ENCODE results near the gene RAPGEF2.

The RAPGEF2 gene

DNA sequence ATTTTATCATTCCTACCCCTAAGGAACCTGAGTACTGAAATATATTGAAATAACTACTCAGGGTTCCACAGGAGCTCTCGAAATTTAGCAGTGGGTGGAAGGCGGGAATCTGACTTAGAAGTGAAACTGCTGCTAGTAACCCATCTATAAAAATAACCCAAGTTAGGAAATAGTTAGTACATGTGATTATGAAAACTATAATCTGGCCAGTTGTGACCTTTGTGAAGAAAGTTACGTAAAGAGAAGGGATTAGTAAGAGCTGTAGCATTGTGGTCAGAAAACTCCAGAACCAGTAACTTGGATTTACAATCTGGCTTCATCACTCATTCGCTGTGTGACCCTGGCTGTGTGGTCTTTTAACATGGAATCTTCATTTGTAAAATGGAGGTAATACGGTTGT lies 175.5 kb downstream of the RAPGEF2 start:
- DNase-seq (ENCODE audit: low read depth, low spot score), result no peak

DNA sequence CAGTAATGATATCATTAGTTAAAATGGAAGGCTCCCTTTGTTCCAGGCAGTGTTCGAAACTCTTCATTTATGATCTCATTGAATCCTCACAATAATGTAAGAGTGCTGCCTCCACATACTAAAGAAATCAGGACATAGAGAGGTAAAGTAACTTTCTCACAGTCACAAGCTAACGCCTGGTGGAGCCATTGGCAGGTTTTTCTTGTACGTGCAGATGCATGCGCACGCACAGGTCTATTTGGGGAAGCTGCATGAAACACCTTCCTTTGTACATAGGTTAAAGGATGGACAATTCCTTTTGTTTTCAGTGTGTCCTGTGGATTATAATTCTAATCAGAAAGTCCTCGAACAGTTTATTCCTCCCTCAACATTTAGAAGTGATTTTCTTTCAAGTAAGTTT lies 176.2 kb downstream of the RAPGEF2 start:
- no peak for DNase-seq (ENCODE audit: low read depth, low spot score)

DNA sequence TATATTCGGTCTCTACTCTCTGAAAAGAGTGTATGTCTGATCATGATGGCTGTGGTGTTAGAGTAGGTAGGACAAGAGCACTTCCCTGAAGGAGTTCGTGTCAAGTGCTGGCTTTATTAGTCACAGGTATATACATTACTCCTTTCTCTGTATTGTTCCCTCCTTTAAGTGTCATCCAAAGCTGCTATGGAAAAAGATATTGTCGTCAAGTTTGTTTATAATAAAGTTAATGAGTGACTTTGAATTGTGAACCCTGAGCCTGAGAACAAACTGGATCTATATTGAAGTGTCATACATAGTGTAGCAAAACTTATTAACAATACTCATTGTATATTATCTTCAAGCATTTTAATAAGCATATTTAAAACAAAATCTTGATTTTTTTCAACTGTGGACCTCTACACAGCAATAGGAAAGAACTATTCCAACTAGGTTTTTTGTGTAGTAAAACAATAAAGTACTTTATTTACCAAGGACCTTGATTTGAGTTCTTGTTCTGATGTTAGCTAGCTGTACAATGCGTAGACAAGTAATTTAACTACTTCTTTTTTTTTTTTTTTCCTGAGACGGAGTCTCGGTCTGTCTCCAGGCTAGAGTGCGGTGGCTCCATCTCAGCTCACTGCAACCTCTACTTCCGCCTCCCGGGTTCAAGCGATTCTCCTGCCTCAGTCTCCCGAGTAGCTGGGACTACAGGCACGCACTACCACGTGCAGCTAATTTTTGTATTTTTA lies 177.7 kb downstream of the RAPGEF2 start:
- DNase-seq (ENCODE audit: low read depth, low spot score), result no peak

DNA sequence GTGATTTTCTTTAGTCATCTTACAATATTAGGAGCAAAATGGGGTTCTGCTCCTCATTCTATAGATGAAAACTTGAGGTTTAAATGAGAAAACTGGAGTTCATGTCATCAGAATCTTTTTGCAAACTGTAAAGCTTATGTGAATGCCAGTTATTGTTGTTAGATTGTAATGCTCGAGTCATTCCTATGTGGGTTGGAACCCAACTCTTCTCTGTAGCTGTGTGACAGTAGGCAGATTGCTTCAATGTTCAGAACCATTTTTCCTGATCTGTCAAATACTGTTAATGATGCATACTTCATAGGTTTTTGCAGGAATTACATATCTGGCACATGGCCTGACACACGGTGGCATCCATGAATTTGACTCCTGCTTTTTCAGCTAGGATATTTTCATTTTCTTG lies 178.9 kb downstream of the RAPGEF2 start:
- DNase-seq (ENCODE audit: low read depth, low spot score), result no peak

DNA sequence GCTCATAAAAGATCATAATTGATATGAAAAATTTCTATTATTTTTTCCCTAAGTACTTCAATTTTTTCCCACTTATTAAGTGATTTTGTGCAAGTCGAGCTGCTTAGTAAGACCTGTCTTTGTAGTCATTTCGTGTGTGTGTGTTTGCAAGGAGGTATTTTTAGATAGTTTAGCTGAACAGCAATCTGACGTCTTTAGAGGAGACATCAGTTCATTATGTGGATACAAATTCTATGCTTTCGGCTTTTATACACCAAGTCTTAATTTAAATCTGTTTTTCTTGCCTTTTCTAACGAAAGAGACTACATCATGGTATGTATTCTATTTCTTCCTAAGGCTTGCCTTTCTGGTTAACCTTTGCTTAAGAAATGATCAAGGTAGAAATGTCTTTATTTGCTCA lies 179.4 kb downstream of the RAPGEF2 start:
- no peak for DNase-seq (ENCODE audit: low read depth, low spot score)

DNA sequence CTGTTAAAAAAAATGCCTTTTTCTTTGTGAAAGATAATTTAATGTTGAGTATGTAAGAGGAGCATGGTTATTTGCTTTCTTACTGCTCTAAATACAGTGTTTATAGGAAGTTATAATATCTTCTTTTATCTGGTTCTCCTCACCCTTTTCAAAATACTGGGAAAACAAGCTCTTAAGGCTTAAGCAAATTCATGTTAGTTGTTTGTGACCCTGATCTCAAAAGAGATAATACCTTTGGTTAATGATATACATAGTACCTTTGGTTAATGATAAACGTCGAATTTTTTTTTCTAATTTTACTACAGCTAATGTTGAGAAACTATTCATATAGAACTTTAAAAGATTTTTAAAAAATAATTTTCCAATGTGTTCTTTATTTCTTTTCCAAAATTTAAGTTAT lies 180.1 kb downstream of the RAPGEF2 start:
- no peak for DNase-seq (ENCODE audit: low read depth, low spot score)

DNA sequence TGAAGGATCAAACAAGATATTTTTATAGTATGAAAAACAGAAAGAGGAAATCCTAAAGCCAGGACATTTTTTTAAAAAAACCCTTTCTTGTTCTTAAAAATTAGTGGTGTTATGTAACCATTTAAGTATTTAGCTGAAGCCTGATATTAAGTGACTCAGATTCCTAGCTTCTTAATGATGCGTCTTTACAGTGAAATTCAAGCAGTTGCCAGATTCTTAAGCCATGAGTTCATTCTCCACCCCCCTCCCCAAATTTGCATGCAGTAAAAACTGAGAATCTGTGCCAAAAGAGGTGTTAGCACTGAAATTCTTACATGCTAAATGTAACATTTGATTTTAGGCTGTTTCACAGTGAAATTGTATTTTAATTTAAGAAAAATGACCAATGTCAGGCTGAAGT lies 180.8 kb downstream of the RAPGEF2 start:
- DNase-seq (ENCODE audit: low read depth, low spot score), result no peak

DNA sequence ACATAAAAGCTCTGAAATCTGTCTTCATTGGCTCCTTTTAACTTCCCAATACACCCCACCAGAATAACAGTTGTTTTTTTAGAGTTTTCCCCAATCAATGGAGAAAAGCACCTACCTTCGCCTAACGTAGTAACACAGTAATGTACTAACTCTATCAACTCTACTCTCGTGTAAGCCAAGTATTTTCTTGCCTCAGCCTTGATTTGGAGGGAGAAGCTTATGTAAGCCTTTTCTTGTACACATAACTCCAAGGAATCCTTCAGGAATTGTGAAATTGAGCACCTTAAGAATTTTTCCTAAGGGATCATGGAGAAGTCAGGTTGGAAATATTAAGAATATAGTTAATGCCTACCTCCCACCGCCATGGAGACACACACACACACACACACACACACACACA lies 181.2 kb downstream of the RAPGEF2 start:
- no peak for DNase-seq (ENCODE audit: low read depth, low spot score)

DNA sequence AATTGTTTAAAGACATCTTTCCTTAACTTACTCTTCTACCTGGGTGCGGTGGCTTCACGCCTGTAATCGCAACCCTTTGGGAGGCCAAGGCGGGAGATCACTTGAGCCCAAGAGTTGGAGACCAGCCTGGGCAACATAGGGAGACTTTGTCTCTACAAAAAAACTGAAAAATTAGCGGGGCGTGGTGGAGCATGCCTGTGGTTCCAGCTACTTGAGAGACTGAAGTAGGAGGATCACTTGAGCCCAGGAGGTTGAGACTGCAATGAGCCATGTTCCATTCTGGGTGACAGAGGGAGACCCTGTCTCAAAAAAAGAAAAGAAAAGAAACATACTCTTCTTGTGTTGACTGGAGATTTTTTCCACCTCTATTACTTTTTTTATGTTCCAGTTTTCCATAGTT lies 181.9 kb downstream of the RAPGEF2 start:
- DNase-seq (ENCODE audit: low read depth, low spot score), result no peak

DNA sequence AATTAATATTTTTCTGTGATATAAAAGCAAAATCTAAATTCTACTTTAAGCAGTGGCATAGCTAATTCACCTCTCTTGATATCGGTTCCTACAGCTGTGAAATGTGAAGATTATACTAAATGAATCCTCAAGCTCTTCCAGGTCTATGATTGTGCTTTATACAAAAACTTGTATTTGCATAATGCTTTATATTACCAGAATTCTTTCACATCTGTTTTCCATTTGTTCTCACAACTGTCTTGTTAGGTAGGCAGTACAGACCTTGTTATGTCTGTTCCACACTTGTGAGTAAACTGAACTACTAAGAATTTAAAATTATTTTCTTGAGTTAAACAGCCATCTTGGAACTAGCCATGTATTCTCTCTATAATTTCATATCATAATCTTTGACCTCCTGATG lies 184.9 kb downstream of the RAPGEF2 start:
- no peak for DNase-seq (ENCODE audit: low read depth, low spot score)

DNA sequence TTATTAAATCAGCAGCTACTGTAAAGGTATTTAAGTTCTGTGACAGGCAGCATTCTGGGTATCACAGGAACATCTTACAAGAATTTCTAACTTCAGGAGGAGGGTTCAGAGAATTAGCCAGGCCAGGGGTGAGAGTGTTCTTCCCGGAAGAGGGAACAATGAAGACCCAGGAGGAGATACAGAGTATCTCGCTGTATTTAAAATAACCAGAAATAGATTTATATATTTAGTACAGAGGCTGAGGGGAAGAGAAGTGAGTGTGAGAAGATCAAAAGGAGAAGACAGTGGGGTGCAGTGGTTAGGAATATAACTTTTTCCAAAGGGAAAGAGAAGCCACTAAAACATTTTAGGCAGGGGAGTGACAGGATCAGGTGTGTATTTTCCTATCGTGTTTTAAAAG lies 186.8 kb downstream of the RAPGEF2 start:
- no peak for DNase-seq (ENCODE audit: low read depth, low spot score)

DNA sequence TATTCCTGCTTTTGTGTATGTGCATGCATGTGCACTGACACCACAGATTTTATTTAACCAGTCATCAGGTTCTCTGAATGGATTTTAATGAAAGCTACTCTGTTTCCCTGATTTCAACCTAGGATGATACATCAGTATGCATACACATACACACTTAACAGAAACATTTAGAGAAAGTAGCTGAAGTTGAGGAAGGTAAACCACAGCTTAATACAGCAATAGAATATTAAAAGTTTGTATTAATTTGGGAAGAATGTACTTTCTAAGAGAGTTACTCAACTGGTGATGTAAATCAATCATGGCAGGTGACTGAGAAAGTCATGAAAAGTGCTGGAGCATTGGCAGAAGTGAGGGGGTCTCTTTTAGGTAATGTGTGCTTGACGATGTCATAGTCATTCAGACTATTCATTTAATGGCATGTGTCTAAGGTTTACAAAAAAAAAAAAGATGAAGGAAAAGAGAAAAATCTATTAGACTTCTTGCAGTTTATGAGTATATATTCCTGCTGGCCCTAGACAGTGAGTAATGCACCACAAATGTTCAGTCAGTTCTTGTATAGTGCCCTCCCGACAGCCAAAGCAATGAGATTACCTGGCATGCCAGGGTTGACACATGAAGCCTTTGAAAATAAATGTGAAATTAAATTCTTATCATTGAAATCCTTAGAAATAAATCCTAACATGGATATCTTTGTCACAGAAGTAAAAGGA lies 187.6 kb downstream of the RAPGEF2 start:
- no peak for DNase-seq (ENCODE audit: low read depth, low spot score)

DNA sequence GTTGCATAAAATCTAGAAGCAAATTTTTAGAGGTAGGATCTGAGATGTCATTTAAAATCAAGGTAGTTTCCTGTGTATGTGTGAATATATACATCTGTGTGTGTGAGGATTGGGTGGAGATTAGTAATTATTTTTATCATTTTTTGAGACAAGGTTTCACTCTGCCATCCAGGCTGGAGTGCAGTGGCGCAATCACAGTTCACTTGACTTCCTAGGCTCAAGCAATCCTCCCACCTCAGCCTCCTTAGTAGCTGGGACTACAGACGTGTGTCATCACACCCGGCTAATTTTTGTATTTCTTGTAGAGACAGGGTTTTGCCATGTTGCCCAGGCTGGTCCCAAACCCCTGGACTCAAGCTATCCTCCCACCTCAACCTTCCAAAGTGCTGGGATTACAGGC lies 188.3 kb downstream of the RAPGEF2 start:
- no peak for DNase-seq (ENCODE audit: low read depth, low spot score)

DNA sequence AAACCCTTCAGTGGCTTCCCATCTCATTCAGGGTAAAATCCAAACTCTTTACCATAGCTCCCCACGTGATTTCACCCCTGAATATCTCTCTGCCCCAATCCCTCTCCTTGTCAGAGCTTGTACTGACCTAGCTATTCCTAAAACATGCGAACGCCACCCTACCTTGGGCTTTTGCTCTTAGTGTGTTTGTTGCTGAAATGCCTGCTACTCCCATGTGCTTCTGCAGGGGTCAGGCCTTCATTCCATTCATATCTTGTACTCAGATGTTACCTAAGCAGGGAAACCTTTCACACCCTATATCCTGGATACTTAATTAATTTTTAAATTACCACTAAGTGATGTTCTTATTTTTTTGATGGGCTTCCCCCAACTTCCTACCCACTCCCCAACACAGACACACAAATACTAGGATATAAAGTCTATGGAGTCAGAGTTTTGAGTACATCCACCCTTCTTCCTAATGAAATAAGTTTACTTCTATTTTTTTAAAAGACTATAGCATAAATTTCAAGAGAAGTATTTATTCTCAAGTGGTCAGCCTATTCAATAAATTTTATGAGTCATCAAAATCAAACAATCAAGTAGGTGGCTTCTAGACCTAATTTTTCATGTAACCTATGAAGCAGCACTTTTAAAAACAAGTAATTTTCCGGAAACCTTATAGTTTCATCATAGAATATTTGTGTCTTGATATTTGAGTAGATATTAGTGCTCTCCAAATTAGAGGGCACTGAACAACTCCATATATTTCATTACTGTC lies 189.4 kb downstream of the RAPGEF2 start:
- DNase-seq (ENCODE audit: low read depth, low spot score), result no peak

DNA sequence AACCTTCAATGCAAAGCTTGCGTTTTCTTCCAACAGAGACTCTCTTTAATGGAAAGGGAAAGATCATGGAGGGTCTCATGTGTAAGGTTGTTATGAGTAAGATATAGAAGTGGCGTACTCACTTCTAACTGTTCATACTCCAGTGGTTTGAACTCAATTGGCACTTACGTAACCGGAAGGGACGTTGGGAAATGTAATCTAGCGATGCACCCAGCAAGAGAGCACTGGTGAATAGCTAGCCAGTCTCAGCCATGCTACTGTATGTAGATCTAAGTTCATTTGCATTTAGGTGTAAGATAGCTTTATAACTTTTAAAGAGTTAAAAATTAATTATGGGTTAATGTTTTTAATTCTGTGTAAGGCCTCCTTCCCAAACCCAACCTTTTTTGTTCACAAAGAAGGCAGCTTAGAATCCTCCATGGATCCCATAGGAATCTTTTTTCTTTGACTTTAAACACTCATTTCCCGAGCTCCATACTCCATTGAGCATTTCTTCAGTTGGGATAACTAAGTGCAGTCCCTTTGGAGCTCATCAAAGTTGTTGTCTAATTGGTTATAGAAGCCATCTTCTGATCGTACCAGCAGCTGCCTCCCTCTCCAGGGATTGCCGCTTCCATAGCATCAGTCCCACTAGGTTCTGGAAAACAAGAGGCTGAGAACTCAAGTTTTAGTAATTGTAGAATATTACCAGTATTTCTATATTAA lies 191.1 kb downstream of the RAPGEF2 start:
- no peak for DNase-seq (ENCODE audit: low read depth, low spot score)

DNA sequence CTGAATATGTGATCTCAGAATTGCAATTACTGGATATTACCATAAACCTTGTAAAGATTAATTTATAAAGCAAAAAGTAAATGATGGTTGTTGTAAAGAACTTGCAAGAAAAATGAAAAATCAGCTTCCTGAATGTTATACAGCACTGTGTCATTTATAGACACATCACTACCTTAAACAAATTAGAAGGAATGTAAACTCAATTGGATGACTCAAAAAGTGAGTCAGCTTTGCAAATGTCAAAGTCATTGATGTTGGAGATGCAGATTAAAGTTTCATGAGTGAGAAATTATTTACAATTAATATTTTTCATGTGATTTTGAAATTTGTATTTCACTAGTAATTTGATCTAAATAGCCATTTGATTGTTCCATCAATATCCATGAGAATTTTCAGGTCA lies 193.2 kb downstream of the RAPGEF2 start:
- DNase-seq (ENCODE audit: low read depth, low spot score), result no peak

DNA sequence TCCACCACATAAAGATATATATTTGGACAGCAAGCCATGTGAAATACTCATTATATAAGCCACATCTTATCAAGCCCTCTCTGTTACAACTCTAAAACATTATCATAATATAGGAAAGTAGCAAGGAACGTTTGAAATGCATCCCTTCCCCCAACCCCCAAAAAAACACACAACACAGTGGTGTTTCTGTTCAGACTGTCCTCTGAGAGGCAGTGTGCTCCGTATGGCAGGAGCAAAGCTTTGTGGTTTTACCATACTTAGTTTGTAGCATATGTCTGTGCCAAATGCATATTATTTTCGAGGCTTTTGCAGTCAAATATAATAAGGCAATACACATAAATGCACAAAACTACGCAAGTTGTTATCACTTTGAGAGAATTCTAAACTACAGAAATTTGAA lies 194.2 kb downstream of the RAPGEF2 start:
- no peak for DNase-seq (ENCODE audit: low read depth, low spot score)

DNA sequence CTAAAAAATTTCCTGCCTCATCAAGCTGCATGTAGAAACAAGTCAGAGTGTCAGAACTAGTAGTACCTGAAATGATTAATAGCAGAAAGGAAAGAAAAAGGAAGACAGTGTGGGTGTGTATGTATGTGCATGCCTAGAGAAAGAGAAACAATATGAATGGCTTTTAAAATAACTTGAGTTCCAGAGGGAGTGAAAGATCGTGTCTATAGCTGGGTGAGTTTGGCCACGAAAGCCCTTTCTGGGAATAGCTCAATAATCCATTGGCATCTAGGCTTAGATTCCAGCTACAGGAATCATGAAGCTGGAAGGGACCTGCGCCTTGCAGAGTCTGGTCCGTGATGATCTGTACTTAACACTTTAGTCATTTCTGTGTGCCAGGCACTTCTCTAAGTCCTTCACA lies 195.6 kb downstream of the RAPGEF2 start:
- no peak for DNase-seq (ENCODE audit: low read depth, low spot score)

DNA sequence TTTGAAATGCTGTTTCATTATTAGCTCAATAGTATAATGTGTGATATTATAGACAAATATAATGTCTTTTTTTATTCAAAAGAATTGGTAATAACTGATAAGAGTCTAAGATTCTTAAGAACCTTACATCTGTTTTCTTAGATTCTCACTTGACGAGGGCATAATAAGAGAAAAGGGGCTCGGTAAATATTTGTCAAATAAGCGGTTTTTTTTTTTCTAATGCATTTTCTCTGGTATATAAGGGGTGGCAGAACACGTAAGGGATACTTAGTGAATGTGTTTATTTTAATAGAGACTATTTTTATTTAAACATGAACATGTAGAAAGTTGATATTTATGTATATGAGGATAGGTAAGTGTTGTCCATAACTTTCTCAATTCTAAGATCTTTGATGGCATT lies 200.6 kb downstream of the RAPGEF2 start:
- DNase-seq (ENCODE audit: low read depth, low spot score), result no peak

DNA sequence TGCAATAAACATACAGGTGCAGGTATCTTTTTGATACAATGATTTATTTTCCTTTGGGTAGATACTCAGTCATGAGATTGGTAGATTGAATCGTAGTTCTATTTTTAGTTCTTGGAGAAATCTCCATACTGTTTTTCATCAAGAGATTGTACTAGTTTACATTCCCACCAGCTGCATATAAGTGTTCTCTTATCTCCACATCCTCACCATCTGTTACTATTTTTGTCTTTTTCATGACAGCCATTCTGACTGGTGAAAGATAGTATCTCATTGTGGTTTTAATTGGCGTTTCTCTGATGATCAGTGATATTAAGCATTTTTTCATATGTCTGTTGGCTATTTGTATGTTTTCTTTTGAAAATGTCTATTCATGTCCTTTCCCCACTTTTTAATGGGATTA lies 202.2 kb downstream of the RAPGEF2 start:
- DNase-seq (ENCODE audit: low read depth, low spot score), result no peak

DNA sequence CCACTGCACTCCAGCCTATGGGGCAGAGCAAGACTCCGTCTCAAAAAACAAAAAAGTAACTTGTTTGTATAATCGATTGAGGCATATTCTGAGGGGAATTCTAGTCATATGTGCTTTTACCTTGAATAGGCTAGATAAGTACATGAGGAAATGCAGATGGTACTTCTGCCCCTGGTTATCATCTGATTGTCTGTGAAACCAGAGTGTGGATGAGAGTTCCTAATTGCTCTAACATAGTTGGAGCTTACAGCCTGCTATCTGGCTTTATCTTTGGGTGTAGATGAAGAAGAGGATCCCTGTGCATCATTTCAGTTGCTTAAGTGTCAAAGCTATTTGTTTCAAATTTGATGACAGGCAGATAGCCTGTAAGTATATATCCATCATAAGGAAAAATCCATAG lies 205.1 kb downstream of the RAPGEF2 start:
- no peak for DNase-seq (ENCODE audit: low read depth, low spot score)

Data from brain pericyte (primary cell).